SU-DHL-6 (cell line): ENCODE results near the gene RYR2.

Experiments
- EZH2phosphoT487 ChIP-seq: fragments of 200-600 bp; sonication (generic), shearing (Covaris generic); conservative IDR thresholded peaks from 2 replicates; pipeline ENCODE4 v1.6.1; 2018; ENCODE audit warnings: mild to moderate bottlenecking, antibody characterized with exemption, low read length, moderate library complexity, mixed read lengths
- TF ChIP-seq, protein P1 (sequence below): fragments of 200-600 bp; sonication (generic); IDR thresholded peaks from one replicate; pipeline ENCODE4 v1.5.1; 2017; ENCODE audit warnings: antibody characterized with exemption, mild to moderate bottlenecking, low read length, moderate library complexity; ENCODE audit not compliant: insufficient read depth, poor library complexity, severe bottlenecking

DNA sequence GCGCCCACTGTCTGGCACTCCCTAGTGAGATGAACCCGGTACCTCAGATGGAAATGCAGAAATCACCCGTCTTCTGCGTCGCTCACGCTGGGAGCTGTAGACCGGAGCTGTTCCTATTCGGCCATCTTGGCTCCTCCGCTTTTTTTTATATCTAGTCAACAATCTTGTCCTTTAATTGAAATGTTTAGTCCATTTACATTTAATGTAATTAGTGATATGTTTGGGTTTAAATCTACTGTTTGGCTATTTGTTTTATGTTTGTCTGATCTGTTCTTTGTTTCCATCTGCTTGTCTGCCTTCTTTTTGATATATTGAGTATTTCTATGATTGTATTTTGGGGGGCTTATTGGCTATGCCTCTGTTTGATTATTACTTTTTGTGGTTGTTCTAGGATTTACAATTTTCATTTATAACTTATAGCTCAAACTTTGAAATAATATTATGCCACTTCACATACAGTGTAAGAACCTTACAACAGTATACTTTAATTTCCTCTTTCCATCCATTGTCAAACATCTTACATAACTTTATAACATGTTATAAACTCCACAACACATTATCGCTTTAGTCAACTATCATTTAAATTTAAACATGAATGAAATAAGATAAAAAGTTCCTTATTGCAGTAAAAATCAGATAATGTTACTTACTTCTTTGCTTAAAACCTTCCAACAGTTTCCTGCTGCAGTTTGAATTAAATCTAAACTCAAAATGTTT, 16.5 kb upstream of the RYR2 start:
- TF ChIP-seq, protein P1, sequence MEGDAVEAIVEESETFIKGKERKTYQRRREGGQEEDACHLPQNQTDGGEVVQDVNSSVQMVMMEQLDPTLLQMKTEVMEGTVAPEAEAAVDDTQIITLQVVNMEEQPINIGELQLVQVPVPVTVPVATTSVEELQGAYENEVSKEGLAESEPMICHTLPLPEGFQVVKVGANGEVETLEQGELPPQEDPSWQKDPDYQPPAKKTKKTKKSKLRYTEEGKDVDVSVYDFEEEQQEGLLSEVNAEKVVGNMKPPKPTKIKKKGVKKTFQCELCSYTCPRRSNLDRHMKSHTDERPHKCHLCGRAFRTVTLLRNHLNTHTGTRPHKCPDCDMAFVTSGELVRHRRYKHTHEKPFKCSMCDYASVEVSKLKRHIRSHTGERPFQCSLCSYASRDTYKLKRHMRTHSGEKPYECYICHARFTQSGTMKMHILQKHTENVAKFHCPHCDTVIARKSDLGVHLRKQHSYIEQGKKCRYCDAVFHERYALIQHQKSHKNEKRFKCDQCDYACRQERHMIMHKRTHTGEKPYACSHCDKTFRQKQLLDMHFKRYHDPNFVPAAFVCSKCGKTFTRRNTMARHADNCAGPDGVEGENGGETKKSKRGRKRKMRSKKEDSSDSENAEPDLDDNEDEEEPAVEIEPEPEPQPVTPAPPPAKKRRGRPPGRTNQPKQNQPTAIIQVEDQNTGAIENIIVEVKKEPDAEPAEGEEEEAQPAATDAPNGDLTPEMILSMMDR: no peak
- no peak for TF ChIP-seq EZH2phosphoT487
